ENCODE measurements around the gene ADGRG4. TPM values are rescaled to one million over a fixed set of nuclear protein-coding genes. Genes with fewer than 3 reads are reported as not detected.

Gene ADGRG4
- total and polyA plus RNA-seq, 2 donors from 2014 or later: 0.13 TPM; not detected in 1

DNA sequence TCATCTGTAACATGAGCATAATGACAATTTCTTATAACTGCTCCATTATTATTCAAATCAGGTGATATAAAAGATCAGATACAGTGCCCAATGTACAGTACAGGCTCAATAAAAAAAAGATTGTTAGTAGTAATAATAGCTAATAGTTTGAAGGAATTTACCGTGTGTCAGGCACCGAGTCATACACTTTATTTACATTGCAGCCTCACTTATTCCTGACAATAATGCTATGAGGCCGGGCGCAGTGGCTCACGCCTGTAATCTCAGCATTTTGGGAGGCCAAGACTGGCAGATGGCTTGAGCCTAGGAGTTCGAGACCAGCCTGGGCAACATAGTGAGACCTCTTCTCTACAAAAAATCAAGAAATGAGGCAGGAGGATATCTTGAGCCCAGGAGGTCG is 39.4 kb upstream of the ADGRG4 start:
- Histone ChIP-seq H3K27me3 (ENCODE audit: control insufficient read depth, insufficient read depth, low read length) (no peaks in the 10 kb centered on the region), H3K9me3 (ENCODE audit: control insufficient read depth in 2 of 3, insufficient read depth in 1 of 3, low read length in 3 of 3) (no peaks in the 10 kb centered on the region), H3K9ac (ENCODE audit: low read length in 3 of 3) (no peak overlapping the region), H3K4me3 (ENCODE audit: low read length in 3 of 3) (no peak overlapping the region), H3K4me1 (ENCODE audit: control insufficient read depth in 2 of 3, insufficient read depth in 2 of 3, low read depth in 1 of 3, low read length in 3 of 3) (no peaks in the 10 kb centered on the region), H3K36me3 (ENCODE audit: control insufficient read depth in 2 of 3, insufficient read depth in 3 of 3, low read length in 3 of 3) (no peaks in the 10 kb centered on the region), H3K27ac (ENCODE audit: low read depth in 2 of 2, low read length in 2 of 2) (no peak overlapping the region)
- no peak for DNase-seq
- no peak for FAIRE-seq
- no peak for TF ChIP-seq CTCF (IDR thresholded peaks at IDR 0.05; ENCODE audit: borderline replicate concordance, extremely low read depth, insufficient read depth)
- intact Hi-C loops (cut with DNase I): no loop called here

GRCh38 chrX:136262243-136262642 is 38.5 kb upstream of the ADGRG4 start:
- Histone ChIP-seq H3K9ac (ENCODE audit: low read length in 3 of 3) (no peak overlapping the region), H3K4me3 (ENCODE audit: low read length in 3 of 3) (no peak overlapping the region), H3K36me3 (ENCODE audit: control insufficient read depth in 2 of 3, insufficient read depth in 3 of 3, low read length in 3 of 3) (no peaks in the 10 kb centered on the region), H3K4me1 (ENCODE audit: control insufficient read depth in 2 of 3, insufficient read depth in 2 of 3, low read depth in 1 of 3, low read length in 3 of 3) (no peaks in the 10 kb centered on the region), H3K9me3 (ENCODE audit: control insufficient read depth in 2 of 3, insufficient read depth in 1 of 3, low read length in 3 of 3) (no peaks in the 10 kb centered on the region), H3K27me3 (ENCODE audit: control insufficient read depth, insufficient read depth, low read length) (no peaks in the 10 kb centered on the region), H3K27ac (ENCODE audit: low read depth in 2 of 2, low read length in 2 of 2) (no peak overlapping the region)
- no peak for TF ChIP-seq CTCF (IDR thresholded peaks at IDR 0.05; ENCODE audit: borderline replicate concordance, extremely low read depth, insufficient read depth)
- intact Hi-C loops (cut with DNase I): no loop called here
- FAIRE-seq (no peak), DNase-seq (no peak)

GRCh38 chrX:136262812-136263315 is 37.9 kb upstream of the ADGRG4 start:
- no peak for TF ChIP-seq CTCF (IDR thresholded peaks at IDR 0.05; ENCODE audit: borderline replicate concordance, extremely low read depth, insufficient read depth)
- Histone ChIP-seq H3K9me3 (ENCODE audit: control insufficient read depth in 2 of 3, insufficient read depth in 1 of 3, low read length in 3 of 3) (no peaks in the 10 kb centered on the region), H3K36me3 (ENCODE audit: control insufficient read depth in 2 of 3, insufficient read depth in 3 of 3, low read length in 3 of 3) (no peaks in the 10 kb centered on the region), H3K27me3 (ENCODE audit: control insufficient read depth, insufficient read depth, low read length) (no peaks in the 10 kb centered on the region), H3K4me1 (ENCODE audit: control insufficient read depth in 2 of 3, insufficient read depth in 2 of 3, low read depth in 1 of 3, low read length in 3 of 3) (no peaks in the 10 kb centered on the region), H3K4me3 (ENCODE audit: low read length in 3 of 3) (no peak overlapping the region), H3K27ac (ENCODE audit: low read depth in 2 of 2, low read length in 2 of 2) (no peak overlapping the region), H3K9ac (ENCODE audit: low read length in 3 of 3) (no peak overlapping the region)
- FAIRE-seq (no peak), DNase-seq (no peak)
- intact Hi-C loops (cut with DNase I): no loop called here

GRCh38 chrX:136266828-136267227 is 33.9 kb upstream of the ADGRG4 start:
- intact Hi-C loops (cut with DNase I): no loop called here
- Histone ChIP-seq H3K9ac (ENCODE audit: low read length in 3 of 3) (no peak overlapping the region), H3K4me1 (ENCODE audit: control insufficient read depth in 2 of 3, insufficient read depth in 2 of 3, low read depth in 1 of 3, low read length in 3 of 3) (no peaks in the 10 kb centered on the region), H3K9me3 (ENCODE audit: control insufficient read depth in 2 of 3, insufficient read depth in 1 of 3, low read length in 3 of 3) (no peaks in the 10 kb centered on the region), H3K27me3 (ENCODE audit: control insufficient read depth, insufficient read depth, low read length) (no peaks in the 10 kb centered on the region), H3K4me3 (ENCODE audit: low read length in 3 of 3) (no peak overlapping the region), H3K36me3 (ENCODE audit: control insufficient read depth in 2 of 3, insufficient read depth in 3 of 3, low read length in 3 of 3) (no peaks in the 10 kb centered on the region), H3K27ac (ENCODE audit: low read depth in 2 of 2, low read length in 2 of 2) (no peak overlapping the region)
- TF ChIP-seq CTCF (IDR thresholded peaks at IDR 0.05; ENCODE audit: borderline replicate concordance, extremely low read depth, insufficient read depth): no peak
- DNase-seq (no peak), FAIRE-seq (no peak)

Measured in kidney (tissue), 14 donors.